Smooth muscle cell of trachea (primary cell): Measurements from ENCODE around the gene C4BPB. TPM values are rescaled to one million over a fixed set of nuclear protein-coding genes. Genes with fewer than 3 reads are reported as not detected.

Experiments used
- total RNA-seq: library from RNA; depleted of rRNA; stranded (reverse); fragments of >200 nt; gene quantifications from 2 replicates; pipeline ENCODE4 v1.2.1, GENCODE V29; 2014

C4BPB gene
- not detected in 2 replicates for total RNA-seq

GRCh38 chr1:207088701-207089626, at the start of gene C4BPB:
C4BPB (plus strand) TSS chr1:207088860; CDS start chr1:207089532, 672 bp downstream.

GRCh38 chr1:207051191-207051943, 37.3 kb upstream of the C4BPB start, which contains the start of gene YOD1:
YOD1 (minus strand) TSS chr1:207051208; CDS start chr1:207051030, 178 bp downstream.

GRCh38 chr1:207052911-207053769, 35.5 kb upstream of the C4BPB start, which contains the start of gene PFKFB2:
PFKFB2 (plus strand) TSS chr1:207053275; CDS start chr1:207054718, 1,443 bp downstream.

GRCh38 chr1:207103892-207104373, 15.3 kb downstream of the C4BPB start, which contains the start of gene C4BPA:
C4BPA (plus strand) TSS chr1:207104233; CDS start chr1:207113026, 8,793 bp downstream.

Other genes with a start within 250 kb of the C4BPB start
- gene IL20, start 223.2 kb upstream of the C4BPB start, total RNA-seq = not detected in 2 replicates
- gene IL24, start 191.4 kb upstream of the C4BPB start, total RNA-seq = under 0.01 TPM in 1 of 2 replicates, not detected in the other
- 0.29 TPM in 1 of 2 replicates, not detected in the other for gene FCMR, start 166.9 kb upstream of the C4BPB start, total RNA-seq
- not detected in 2 replicates for gene PIGR, start 142.4 kb upstream of the C4BPB start, total RNA-seq
- not detected in 2 replicates for gene FCAMR, start 118.4 kb upstream of the C4BPB start, total RNA-seq
- gene C1orf116, start 56.1 kb upstream of the C4BPB start, total RNA-seq = not detected in 2 replicates
- 5.1 and 6.0 TPM in 2 replicates for gene YOD1, start 37.7 kb upstream of the C4BPB start, total RNA-seq
- gene PFKFB2, start 35.6 kb upstream of the C4BPB start, total RNA-seq = 5.3 and 5.5 TPM in 2 replicates
- not detected in 2 replicates for gene C4BPA, start 15.4 kb downstream of the C4BPB start, total RNA-seq
- gene CD55, start 232.8 kb downstream of the C4BPB start, total RNA-seq = 33.7 TPM in 2 replicates